Natural killer cell (primary cell): ENCODE measurements around the gene CCDC9B. TPM values are rescaled to one million over a fixed set of nuclear protein-coding genes. Genes with fewer than 3 reads are reported as not detected.

Source experiments
- ATAC-seq, 3 donors: fragments of 150-1000 bp in 2 of 3; fragments of 200-7000 bp in 1 of 3; cut with Tn5 transposase; 1 replicate in 1 of 3; 2 replicates in 2 of 3; pipeline ENCODE4 v1.10.0; 2021; ENCODE audit warnings: mild to moderate bottlenecking in 2 of 3, moderate library complexity in 2 of 3
- DNase-seq, 2 donors: peaks; one replicate each; pipeline versions ENCODE4 v3.0.0 to v3.0.0-alpha.2; 2013 to 2021; ENCODE audit warnings: mixed read lengths in 1 of 2
- H3K27ac ChIP-seq: one replicate; pipeline ENCODE4 v1.5.1; 2013; ENCODE audit warnings: mild to moderate bottlenecking, low read length
- H3K27me3 ChIP-seq: one replicate; pipeline ENCODE4 v1.6.1; 2013; ENCODE audit warnings: low read length; ENCODE audit not compliant: control insufficient read depth, insufficient read depth
- H3K36me3 ChIP-seq: one replicate; pipeline ENCODE4 v1.6.1; 2013; ENCODE audit warnings: low read length; ENCODE audit not compliant: control insufficient read depth, insufficient read depth
- H3K4me1 ChIP-seq: one replicate; pipeline ENCODE4 v1.6.1; 2013; ENCODE audit warnings: low read length; ENCODE audit not compliant: control insufficient read depth, insufficient read depth
- H3K4me3 ChIP-seq: one replicate; pipeline ENCODE4 v1.5.1; 2013; ENCODE audit warnings: low read length
- H3K9me3 ChIP-seq: one replicate; pipeline ENCODE4 v1.6.1; 2013; ENCODE audit warnings: low read length; ENCODE audit not compliant: control insufficient read depth, insufficient read depth
- H3K27ac Mint-ChIP-seq, 2 donors: one replicate each; pipeline ENCODE4 v1.8.0; 2022; ENCODE audit warnings: mild to moderate bottlenecking in 2 of 2, mixed read lengths in 2 of 2, moderate library complexity in 1 of 2
- H3K27me3 Mint-ChIP-seq, 2 donors: one replicate each; pipeline ENCODE4 v1.8.0; 2022; ENCODE audit warnings: low read depth in 2 of 2, mixed read lengths in 2 of 2
- H3K36me3 Mint-ChIP-seq: one replicate; pipeline ENCODE4 v1.8.0; 2022; ENCODE audit warnings: mixed read lengths
- H3K4me1 Mint-ChIP-seq, 2 donors: one replicate each; pipeline ENCODE4 v1.8.0; 2022; ENCODE audit warnings: mixed read lengths in 2 of 2
- H3K4me3 Mint-ChIP-seq: one replicate; pipeline ENCODE4 v1.8.0; 2022; ENCODE audit warnings: mild to moderate bottlenecking, moderate library complexity, mixed read lengths
- H3K9me3 Mint-ChIP-seq, 2 donors: one replicate each; pipeline ENCODE4 v1.8.0; 2022; ENCODE audit warnings: mixed read lengths in 2 of 2
- CTCF ChIP-seq: fragments of 200-600 bp; IDR thresholded peaks from one replicate; pipeline ENCODE4 v1.8.0; 2022; ENCODE audit warnings: antibody characterized with exemption
- WGBS: methylation state at CpG from one replicate; pipeline ENCODE4 v1.1.7; 2013; ENCODE audit warnings: missing lambda C conversion rate; ENCODE audit not compliant: insufficient coverage; 5-methylcytosine and 5-hydroxymethylcytosine counted together
- intact Hi-C: fragments of 100-400 bp; cut with micrococcal nuclease; formaldehyde crosslinking; loops from one replicate; pipeline ENCODE4 v1.14.2; 2022
- total RNA-seq, 4 donors: library from RNA; stranded (reverse); fragments of 120-200 nt in 1 of 4; gene quantifications; one replicate each; pipeline versions ENCODE4 v1.2.3 to v1.2.4, GENCODE V29; 2013 to 2022

The CCDC9B gene
- total RNA-seq, 3 donors from 2014 or later (not counting 1 experiment from before 2014, with no cell fraction given), result 4.4 to 5.3 (median 4.7) TPM

GRCh38 chr15:40310993-40311392, 29.7 kb downstream of the CCDC9B start:
- ATAC-seq (no peak), DNase-seq (no peak)
- intact Hi-C loops, result loop anchor here (1.0 kb wide), 1 partner anchor 32 kb away; no protein-coding TSS in a partner anchor
- WGBS, result 86% methylated on average over 3 of the region's 3 CpGs
- Mint-ChIP-seq H3K27ac (no peak overlapping the region), H3K4me3 (no peak overlapping the region), H3K36me3 (no peaks in the 10 kb centered on the region), H3K4me1 (peaks cover 59 to 78% of the 10 kb centered on the region in 2 donors), H3K27me3 (no peaks in the 10 kb centered on the region), H3K9me3 (no peaks in the 10 kb centered on the region)
- Histone ChIP-seq H3K9me3 (no peaks in the 10 kb centered on the region), H3K36me3 (no peaks in the 10 kb centered on the region), H3K4me3 (no peak overlapping the region), H3K27me3 (no peaks in the 10 kb centered on the region), H3K27ac (no peak overlapping the region), H3K4me1 (peaks cover 61% of the 10 kb centered on the region)
- TF ChIP-seq CTCF, result no peak

GRCh38 chr15:40310001-40310959, 30.5 kb downstream of the CCDC9B start:
- ATAC-seq (no peak), DNase-seq (peak; percentile 36 to 76)
- WGBS, result 22% methylated on average over 4 of the region's 4 CpGs
- H3K4me1 Mint-ChIP-seq, result peaks cover 59 to 75% of the 10 kb centered on the region in 2 donors
- Histone ChIP-seq H3K27me3 (no peaks in the 10 kb centered on the region), H3K9me3 (no peaks in the 10 kb centered on the region), H3K4me1 (peaks cover 69% of the 10 kb centered on the region), H3K4me3 (no peak overlapping the region), H3K27ac (no peak overlapping the region), H3K36me3 (no peaks in the 10 kb centered on the region)
- no peaks in the 10 kb centered on the region for H3K9me3 Mint-ChIP-seq
- H3K27ac Mint-ChIP-seq, result peak overlapping the region; percentile 84 to 92
- no peaks in the 10 kb centered on the region for H3K36me3 Mint-ChIP-seq
- no peaks in the 10 kb centered on the region for H3K27me3 Mint-ChIP-seq
- H3K4me3 Mint-ChIP-seq, result peak overlapping the region; percentile 95
- peak; percentile 61 for TF ChIP-seq CTCF
- intact Hi-C loops, result loop anchor here (1.0 kb wide), 1 partner anchor 31 kb away; no protein-coding TSS in a partner anchor

- H3K27me3 ChIP-seq, result no peaks in the 10 kb centered on the region
- H3K9me3 ChIP-seq, result no peaks in the 10 kb centered on the region
- TF ChIP-seq CTCF, result no peak
- H3K4me3 ChIP-seq, result no peak overlapping the region
- peak overlapping the region; percentile 64 for H3K27ac ChIP-seq
- ATAC-seq (no peak), DNase-seq (no peak)
- no peaks in the 10 kb centered on the region for H3K9me3 Mint-ChIP-seq
- peak overlapping the region; percentile 95 for H3K4me3 Mint-ChIP-seq
- WGBS, result 75% methylated on average over 8 of the region's 8 CpGs
- peaks cover 61 to 75% of the 10 kb centered on the region in 2 donors for H3K4me1 Mint-ChIP-seq
- peaks cover 65% of the 10 kb centered on the region for H3K4me1 ChIP-seq
- no peaks in the 10 kb centered on the region for H3K27me3 Mint-ChIP-seq
- H3K27ac Mint-ChIP-seq, result peak overlapping the region; percentile 84 to 92
- H3K36me3 Mint-ChIP-seq, result no peaks in the 10 kb centered on the region
- intact Hi-C loops, result no loop called here
- H3K36me3 ChIP-seq, result peaks cover 3% of the 10 kb centered on the region
Observed at GRCh38 chr15:40309344-40309862, 31.3 kb downstream of the CCDC9B start.
